PC-3 (cell line): ENCODE data around the gene GALNS. TPM values are rescaled to one million over a fixed set of nuclear protein-coding genes. Genes with fewer than 3 reads are reported as not detected.

Experiments
- ATAC-seq: fragments of 200-7000 bp; cut with Tn5 transposase; 2 replicates; pipeline ENCODE4 v1.9.1; 2020; ENCODE audit warnings: mild to moderate bottlenecking, moderate library complexity
- BruUV-seq: library from RNA; stranded (reverse); fragments of 400-500 nt; replicated peaks from 2 replicates; lab custom pipeline; 2021; lab: Mats Ljungman, UMichigan
- CTCF ChIA-PET: fragments of 300-600 bp; sonication (Branson Sonifier 250); formaldehyde crosslinking; loops from one replicate; lab custom pipeline; 2022; ENCODE audit warnings: antibody characterized with exemption; lab: Charles Lee
- POLR2A ChIA-PET: fragments of 300-600 bp; sonication (Branson Sonifier 250); formaldehyde crosslinking; loops from one replicate; lab custom pipeline; 2022; ENCODE audit warnings: antibody characterized with exemption; ENCODE audit not compliant: unreplicated experiment; lab: Charles Lee
- DNase-seq: peaks from one replicate; pipeline ENCODE4 v3.0.0-alpha.2; 2015
- H2AFZ ChIP-seq: fragments of 300-600 bp; sonication (generic); 2 replicates; pipeline ENCODE4 v1.6.0; 2016; ENCODE audit warnings: antibody characterized with exemption, low read length
- H3F3A ChIP-seq: fragments of 300-600 bp; sonication (generic); one replicate; pipeline ENCODE4 v1.6.0; 2017; ENCODE audit warnings: antibody characterized with exemption, low read length, control low read depth, mild to moderate bottlenecking; ENCODE audit not compliant: unreplicated experiment
- H3K27ac ChIP-seq: fragments of 300-600 bp; sonication (generic); 2 replicates; pipeline ENCODE4 v1.5.1; 2016; ENCODE audit warnings: mild to moderate bottlenecking, low read length
- H3K27me3 ChIP-seq: fragments of 300-600 bp; sonication (generic); 2 replicates; pipeline ENCODE4 v1.6.1; 2016; ENCODE audit warnings: low read length, mixed read lengths
- H3K36me3 ChIP-seq: fragments of 300-600 bp; sonication (generic); 2 replicates; pipeline ENCODE4 v1.6.1; 2016; ENCODE audit warnings: low read depth, mixed run types, low read length, mixed read lengths
- H3K4me1 ChIP-seq: fragments of 300-600 bp; sonication (generic); 2 replicates; pipeline ENCODE4 v1.5.1; 2016; ENCODE audit warnings: low read length; ENCODE audit not compliant: insufficient read depth
- H3K4me2 ChIP-seq: fragments of 300-600 bp; sonication (generic); 2 replicates; pipeline ENCODE4 v1.6.0; 2016; ENCODE audit warnings: low read length
- H3K4me3 ChIP-seq: fragments of 300-600 bp; sonication (generic); 2 replicates; pipeline ENCODE4 v1.5.1; 2016; ENCODE audit warnings: mild to moderate bottlenecking, low read length, mixed read lengths
- H3K79me2 ChIP-seq: fragments of 300-600 bp; sonication (generic); 2 replicates; pipeline ENCODE4 v1.6.1; 2017; ENCODE audit warnings: low read length, mixed read lengths
- H3K9ac ChIP-seq: fragments of 300-600 bp; sonication (generic); 2 replicates; pipeline ENCODE4 v1.6.0; 2016; ENCODE audit warnings: mild to moderate bottlenecking, low read length
- H3K9me2 ChIP-seq: fragments of 300-600 bp; sonication (generic); replicated peaks from 2 replicates; pipeline ENCODE4 v1.6.1; 2016; ENCODE audit warnings: mixed run types, low read length, mixed read lengths
- H3K9me3 ChIP-seq: fragments of 300-600 bp; sonication (generic); 2 replicates; pipeline ENCODE4 v1.6.1; 2016; ENCODE audit warnings: low read length, mixed read lengths
- H4K20me1 ChIP-seq: fragments of 300-600 bp; sonication (generic); 2 replicates; pipeline ENCODE4 v1.6.1; 2016; ENCODE audit warnings: low read length, mixed read lengths
- EZH2 ChIP-seq: fragments of 300-600 bp; sonication (generic); IDR thresholded peaks from one replicate; pipeline ENCODE4 v1.6.1; 2017; ENCODE audit warnings: antibody characterized with exemption, mild to moderate bottlenecking, low read length; ENCODE audit not compliant: unreplicated experiment
- EZH2phosphoT487 ChIP-seq: fragments of 300-600 bp; sonication (generic); IDR thresholded peaks from 2 replicates; pipeline ENCODE4 v1.6.1; 2018; ENCODE audit warnings: mild to moderate bottlenecking, antibody characterized with exemption, low read length, borderline replicate concordance
- intact Hi-C: fragments of 100-400 bp; cut with micrococcal nuclease; formaldehyde crosslinking; loops from 2 replicates; pipeline ENCODE4 v1.9.0; 2023
- total RNA-seq: library from RNA; depleted of rRNA; stranded (reverse); fragments of >200 nt; gene quantifications from 2 replicates; pipeline ENCODE4 v1.2.3, GENCODE V29; 2014
- TF ChIP-seq, protein P1 (sequence below): fragments of 300-600 bp; sonication (generic); conservative IDR thresholded peaks from 2 replicates; pipeline ENCODE4 v1.5.1; 2017; ENCODE audit warnings: antibody characterized with exemption, low read depth, mild to moderate bottlenecking, low read length

The GALNS gene
- total RNA-seq, 1 experiment from 2014 or later, result 18.3 TPM

DNA sequence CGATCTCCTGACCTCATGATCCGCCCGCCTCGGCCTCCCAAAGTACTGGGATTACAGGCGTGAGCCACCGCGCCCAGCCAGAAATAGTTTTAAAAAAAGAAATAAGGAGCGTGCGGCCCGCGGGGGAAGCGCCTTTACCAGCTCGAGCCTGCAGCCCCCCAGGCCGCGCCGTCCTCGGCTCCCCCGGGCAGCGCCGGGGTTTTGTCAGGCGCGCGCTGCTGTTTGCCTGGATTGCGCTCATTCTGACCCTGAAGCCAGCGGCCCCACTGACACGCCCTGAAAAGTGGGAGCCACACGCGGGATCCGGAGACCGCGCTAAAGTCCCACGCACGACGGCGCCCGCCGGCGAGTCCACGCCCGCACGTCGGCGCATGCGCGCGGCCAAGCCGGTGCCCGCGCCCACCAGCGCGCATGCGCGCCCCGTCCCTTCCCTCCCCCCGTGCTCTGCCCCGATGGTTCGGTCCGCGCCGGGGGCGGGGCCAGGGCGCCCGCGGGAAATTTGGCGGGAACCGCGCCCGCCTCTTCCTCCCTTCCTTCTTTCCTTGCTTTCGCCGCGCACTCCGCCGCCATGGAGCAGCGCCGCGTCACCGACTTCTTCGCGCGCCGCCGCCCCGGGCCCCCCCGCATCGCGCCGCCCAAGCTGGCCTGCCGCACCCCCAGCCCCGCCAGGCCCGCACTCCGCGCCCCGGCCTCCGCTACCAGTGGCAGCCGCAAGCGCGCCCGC, 53.3 kb downstream of the GALNS start, which contains the start of gene CDT1:
Gene CDT1, plus strand, starts transcription at position 526 of the 724 bp plus-strand sequence. Its CDS starts 43 bp downstream, at position 569.
- no TSS peak for BruUV-seq
- H3K27me3 ChIP-seq, result no peaks in the 10 kb centered on the region
- H3K36me3 ChIP-seq, result peaks cover 12% of the 10 kb centered on the region; the same call in 1 of the 2 replicates
- DNase-seq (peak; percentile 77), ATAC-seq (peak; percentile 31)
- peaks cover 7% of the 10 kb centered on the region; the same call in 1 of the 2 replicates for H3K4me1 ChIP-seq
- H3K9ac ChIP-seq, result peak within 1 kb of the TSS; percentile 90
- no peaks in the 10 kb centered on the region for H3K9me3 ChIP-seq
- no peaks in the 10 kb centered on the region for H3F3A ChIP-seq
- ChIA-PET POLR2A (no interaction called here), CTCF (no interaction called here)
- TF ChIP-seq EZH2phosphoT487, result no peak
- TF ChIP-seq, protein P1, sequence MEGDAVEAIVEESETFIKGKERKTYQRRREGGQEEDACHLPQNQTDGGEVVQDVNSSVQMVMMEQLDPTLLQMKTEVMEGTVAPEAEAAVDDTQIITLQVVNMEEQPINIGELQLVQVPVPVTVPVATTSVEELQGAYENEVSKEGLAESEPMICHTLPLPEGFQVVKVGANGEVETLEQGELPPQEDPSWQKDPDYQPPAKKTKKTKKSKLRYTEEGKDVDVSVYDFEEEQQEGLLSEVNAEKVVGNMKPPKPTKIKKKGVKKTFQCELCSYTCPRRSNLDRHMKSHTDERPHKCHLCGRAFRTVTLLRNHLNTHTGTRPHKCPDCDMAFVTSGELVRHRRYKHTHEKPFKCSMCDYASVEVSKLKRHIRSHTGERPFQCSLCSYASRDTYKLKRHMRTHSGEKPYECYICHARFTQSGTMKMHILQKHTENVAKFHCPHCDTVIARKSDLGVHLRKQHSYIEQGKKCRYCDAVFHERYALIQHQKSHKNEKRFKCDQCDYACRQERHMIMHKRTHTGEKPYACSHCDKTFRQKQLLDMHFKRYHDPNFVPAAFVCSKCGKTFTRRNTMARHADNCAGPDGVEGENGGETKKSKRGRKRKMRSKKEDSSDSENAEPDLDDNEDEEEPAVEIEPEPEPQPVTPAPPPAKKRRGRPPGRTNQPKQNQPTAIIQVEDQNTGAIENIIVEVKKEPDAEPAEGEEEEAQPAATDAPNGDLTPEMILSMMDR, result no peak
- TF ChIP-seq EZH2, result no peak
- H3K79me2 ChIP-seq, result peaks cover 28% of the 10 kb centered on the region
- peaks cover 8% of the 10 kb centered on the region; the same call in 1 of the 2 replicates for H4K20me1 ChIP-seq
- peak within 1 kb of the TSS; percentile 95 for H3K4me2 ChIP-seq
- no peaks in the 10 kb centered on the region for H3K9me2 ChIP-seq
- H3K4me3 ChIP-seq, result peak within 1 kb of the TSS; percentile 82
- peak within 1 kb of the TSS; percentile 81 for H2AFZ ChIP-seq
- intact Hi-C loops, result no loop called here
- peak within 1 kb of the TSS; percentile 20; the same call in 1 of the 2 replicates for H3K27ac ChIP-seq

DNA sequence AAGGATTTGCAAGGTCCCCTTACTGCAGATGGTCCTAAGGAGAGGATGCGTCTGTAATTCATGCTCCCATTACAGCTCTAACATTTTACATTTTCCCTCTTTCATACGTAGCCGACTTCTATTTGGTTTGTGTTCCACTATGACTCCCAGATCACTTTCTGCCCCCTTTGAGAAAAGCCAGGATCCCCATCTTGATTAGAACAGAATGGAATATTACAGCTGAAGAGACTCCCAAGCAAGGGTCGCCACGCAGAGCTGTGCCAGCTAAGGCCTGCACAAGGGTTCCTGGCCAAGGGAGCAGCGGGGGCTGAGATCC, 56.5 kb downstream of the GALNS start:
- BruUV-seq, result no TSS peak
- H2AFZ ChIP-seq, result no peak overlapping the region
- CTCF ChIA-PET, result no interaction called here
- no peak overlapping the region for H3K4me3 ChIP-seq
- H3K9ac ChIP-seq, result no peak overlapping the region
- no peak for ATAC-seq
- H3K27ac ChIP-seq, result no peak overlapping the region
- H3K27me3 ChIP-seq, result no peaks in the 10 kb centered on the region
- H3K9me2 ChIP-seq, result no peaks in the 10 kb centered on the region
- H4K20me1 ChIP-seq, result peaks cover 4% of the 10 kb centered on the region; the same call in 1 of the 2 replicates
- POLR2A ChIA-PET, result interaction anchor here (0.6 kb wide), 1 partner anchor 12 kb away, joined by 4 read pairs; no protein-coding TSS in a partner anchor
- H3F3A ChIP-seq, result no peaks in the 10 kb centered on the region
- TF ChIP-seq EZH2phosphoT487, result no peak
- TF ChIP-seq, protein P1, result no peak
- TF ChIP-seq EZH2, result no peak
- H3K36me3 ChIP-seq, result no peaks in the 10 kb centered on the region
- H3K9me3 ChIP-seq, result no peaks in the 10 kb centered on the region
- intact Hi-C loops, result no loop called here
- no peak overlapping the region for H3K4me2 ChIP-seq
- H3K4me1 ChIP-seq, result peaks cover 5% of the 10 kb centered on the region; the same call in 1 of the 2 replicates
- DNase-seq, result no peak
- peaks cover 17% of the 10 kb centered on the region for H3K79me2 ChIP-seq
